SK-N-MC (cell line): ENCODE measurements around the gene NINJ2.

Experiments
- EZH2 ChIP-seq: fragments of 200-600 bp; sonication (generic); IDR thresholded peaks from one replicate; pipeline ENCODE4 v1.6.1; 2017; ENCODE audit warnings: antibody characterized with exemption
- FOXP2 ChIP-seq: optimal IDR thresholded peaks from 2 replicates; pipeline ENCODE3; 2011; ENCODE audit warnings: mild to moderate bottlenecking, moderate library complexity; ENCODE audit not compliant: insufficient read depth; ENCODE audit errors: extremely low read length, control extremely low read depth
- POLR2AphosphoS5 ChIP-seq: IDR thresholded peaks from 2 replicates; pipeline ENCODE4 v1.6.1; 2012; ENCODE audit warnings: mild to moderate bottlenecking, low read depth, low read length, borderline replicate concordance

- no peak for TF ChIP-seq EZH2
- TF ChIP-seq POLR2AphosphoS5: no peak
- no peak for TF ChIP-seq FOXP2
Measured at GRCh38 chr12:532908-533565, 130.2 kb downstream of the NINJ2 start.
